OCI-LY3 (cell line): ENCODE results near the gene NPBWR2.

Experiments used
- EZH2phosphoT487 ChIP-seq: fragments of 200-600 bp; shearing (Covaris generic); IDR thresholded peaks from 2 replicates; pipeline ENCODE4 v1.6.1; 2018; ENCODE audit warnings: antibody characterized with exemption, mixed run types, low read depth
- TF ChIP-seq, protein P1 (sequence below): fragments of 200-600, 300-600 bp; sonication (generic); IDR thresholded peaks from 2 replicates; pipeline ENCODE4 v1.5.1; 2014; ENCODE audit warnings: antibody characterized with exemption, low read length, low read depth

DNA sequence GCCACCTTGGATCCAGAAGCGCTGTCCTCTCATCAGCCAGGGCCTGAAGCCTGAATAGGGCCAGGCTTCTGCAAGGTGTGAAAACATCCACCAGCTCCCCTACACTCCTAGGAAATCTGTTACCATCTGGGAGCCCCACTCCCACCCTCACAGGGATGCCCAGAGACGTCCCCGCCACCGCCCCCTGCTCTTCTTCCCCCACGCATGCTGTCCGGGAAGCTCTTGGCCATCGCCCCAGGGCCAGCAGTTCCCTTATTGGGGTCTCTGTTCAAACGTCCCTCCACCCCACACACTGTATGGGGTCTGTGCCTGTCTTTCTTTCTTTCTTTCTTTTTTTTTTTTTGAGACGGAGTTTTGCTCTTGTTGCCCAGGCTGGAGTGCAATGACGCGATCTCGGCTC, 31.8 kb downstream of the NPBWR2 start:
- TF ChIP-seq, protein P1, sequence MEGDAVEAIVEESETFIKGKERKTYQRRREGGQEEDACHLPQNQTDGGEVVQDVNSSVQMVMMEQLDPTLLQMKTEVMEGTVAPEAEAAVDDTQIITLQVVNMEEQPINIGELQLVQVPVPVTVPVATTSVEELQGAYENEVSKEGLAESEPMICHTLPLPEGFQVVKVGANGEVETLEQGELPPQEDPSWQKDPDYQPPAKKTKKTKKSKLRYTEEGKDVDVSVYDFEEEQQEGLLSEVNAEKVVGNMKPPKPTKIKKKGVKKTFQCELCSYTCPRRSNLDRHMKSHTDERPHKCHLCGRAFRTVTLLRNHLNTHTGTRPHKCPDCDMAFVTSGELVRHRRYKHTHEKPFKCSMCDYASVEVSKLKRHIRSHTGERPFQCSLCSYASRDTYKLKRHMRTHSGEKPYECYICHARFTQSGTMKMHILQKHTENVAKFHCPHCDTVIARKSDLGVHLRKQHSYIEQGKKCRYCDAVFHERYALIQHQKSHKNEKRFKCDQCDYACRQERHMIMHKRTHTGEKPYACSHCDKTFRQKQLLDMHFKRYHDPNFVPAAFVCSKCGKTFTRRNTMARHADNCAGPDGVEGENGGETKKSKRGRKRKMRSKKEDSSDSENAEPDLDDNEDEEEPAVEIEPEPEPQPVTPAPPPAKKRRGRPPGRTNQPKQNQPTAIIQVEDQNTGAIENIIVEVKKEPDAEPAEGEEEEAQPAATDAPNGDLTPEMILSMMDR: no peak
- no peak for TF ChIP-seq EZH2phosphoT487
